B cell (primary cell): Measurements from ENCODE around the gene NECAB2. TPM values are rescaled to one million over a fixed set of nuclear protein-coding genes. Genes with fewer than 3 reads are reported as not detected.

Experiments used
- ATAC-seq: fragments of 200-7000 bp; cut with Tn5 transposase; one replicate; pipeline ENCODE4 v1.10.0; 2021; ENCODE audit warnings: low read depth, mild to moderate bottlenecking, moderate number of reproducible peaks, moderate library complexity
- CTCF ChIA-PET: fragments of 350-600 bp; sonication (Branson Sonifier 250); formaldehyde crosslinking; loops from one replicate; lab custom pipeline; 2021; ENCODE audit warnings: antibody characterized with exemption, inconsistent platforms; lab: Charles Lee
- POLR2A ChIA-PET: fragments of 350-600 bp; sonication (Branson Sonifier 250); formaldehyde crosslinking; loops from one replicate; lab custom pipeline; 2021; ENCODE audit warnings: antibody characterized with exemption; lab: Charles Lee
- DNase-seq: peaks from one replicate; pipeline ENCODE4 v3.0.0; 2013
- H2AFZ ChIP-seq: 2 replicates; pipeline ENCODE4 v1.6.1; 2012; ENCODE audit warnings: mild to moderate bottlenecking, low read depth, low read length; ENCODE audit not compliant: insufficient read depth, poor library complexity, severe bottlenecking
- H3K27ac ChIP-seq, 2 donors: 1 replicate in 1 of 2; 2 replicates in 1 of 2; pipeline ENCODE4 v1.5.1; 2012 to 2013; ENCODE audit warnings: low read length in 2 of 2, mild to moderate bottlenecking in 2 of 2, moderate library complexity in 1 of 2
- H3K27me3 ChIP-seq, 4 experiments: fragments of 200-600 bp in 1 of 4; sonication (generic) in 1 of 4; replicated peaks in 1 of 4; 1 replicate in 2 of 4; 2 replicates in 2 of 4; pipeline versions ENCODE4 v1.6.1 to v1.7.0; 2013 to 2016; ENCODE audit warnings: low read length in 3 of 4, mild to moderate bottlenecking in 2 of 4, mixed read lengths in 1 of 4, moderate library complexity in 1 of 4; ENCODE audit not compliant: insufficient read depth in 4 of 4, control insufficient read depth in 3 of 4; ENCODE audit errors: control extremely low read depth in 1 of 4
- H3K36me3 ChIP-seq, 2 experiments: replicated peaks in 1 of 2; 1 replicate in 1 of 2; 2 replicates in 1 of 2; pipeline versions ENCODE4 v1.6.1 to v1.7.1; 2013; ENCODE audit warnings: low read length in 1 of 2; ENCODE audit not compliant: insufficient read depth in 2 of 2, control insufficient read depth in 1 of 2; ENCODE audit errors: control extremely low read depth in 1 of 2, extremely low read depth in 1 of 2
- H3K4me1 ChIP-seq, 2 donors: fragments of 200-600 bp in 1 of 2; sonication (generic) in 1 of 2; 1 replicate in 1 of 2; 2 replicates in 1 of 2; pipeline versions ENCODE4 v1.5.1 to v1.6.1; 2013 to 2017; ENCODE audit warnings: low read length in 2 of 2; ENCODE audit not compliant: control insufficient read depth in 2 of 2, insufficient read depth in 2 of 2
- H3K4me2 ChIP-seq: replicated peaks from 2 replicates; pipeline ENCODE3; 2012; ENCODE audit warnings: mild to moderate bottlenecking, low read depth, low read length; ENCODE audit not compliant: poor library complexity, severe bottlenecking
- H3K4me3 ChIP-seq, 5 experiments: fragments of 200-600 bp in 1 of 5; sonication (generic) in 1 of 5; 1 replicate in 3 of 5; 2 replicates in 2 of 5; pipeline versions ENCODE4 v1.5.1 to v1.7.0; 2011 to 2016; ENCODE audit warnings: low read length in 4 of 5, mild to moderate bottlenecking in 4 of 5, low read depth in 2 of 5, control low read depth in 1 of 5, moderate library complexity in 1 of 5; ENCODE audit not compliant: insufficient read depth in 1 of 5; ENCODE audit errors: control extremely low read depth in 1 of 5, extremely low read depth in 1 of 5
- H3K79me2 ChIP-seq: fragments of 200-600 bp; sonication (generic); one replicate; pipeline ENCODE4 v1.6.0; 2016; ENCODE audit warnings: low read length; ENCODE audit not compliant: control insufficient read depth, insufficient read depth
- H3K9ac ChIP-seq: fragments of 200-600 bp; sonication (generic); 2 replicates; pipeline ENCODE4 v1.6.1; 2017; ENCODE audit warnings: mild to moderate bottlenecking, low read length, moderate library complexity
- H3K9me3 ChIP-seq, 3 donors: one replicate each; pipeline versions ENCODE4 v1.6.1 to v1.7.1; 2013; ENCODE audit warnings: low read length in 2 of 3; ENCODE audit not compliant: control insufficient read depth in 2 of 3, insufficient read depth in 1 of 3; ENCODE audit errors: control extremely low read depth in 1 of 3
- H4K20me1 ChIP-seq: 2 replicates; pipeline ENCODE4 v1.6.0; 2012; ENCODE audit warnings: mild to moderate bottlenecking, low read length; ENCODE audit not compliant: insufficient read depth, control insufficient read depth, poor library complexity, severe bottlenecking
- H3K27ac Mint-ChIP-seq: one replicate; pipeline ENCODE4 v1.8.0; 2021; ENCODE audit warnings: mixed read lengths
- H3K27me3 Mint-ChIP-seq: one replicate; pipeline ENCODE4 v1.8.0; 2021; ENCODE audit warnings: mixed read lengths
- H3K4me1 Mint-ChIP-seq: one replicate; pipeline ENCODE4 v1.8.0; 2021; ENCODE audit warnings: mixed read lengths
- H3K4me3 Mint-ChIP-seq: one replicate; pipeline ENCODE4 v1.8.0; 2021; ENCODE audit warnings: mixed read lengths
- H3K9me3 Mint-ChIP-seq: one replicate; pipeline ENCODE4 v1.8.0; 2022; ENCODE audit warnings: mixed read lengths; ENCODE audit not compliant: insufficient read depth
- CTCF ChIP-seq: fragments of 200-600 bp; IDR thresholded peaks from one replicate; pipeline ENCODE4 v1.8.0; 2022; ENCODE audit warnings: antibody characterized with exemption, mild to moderate bottlenecking
- EZH2 ChIP-seq: IDR thresholded peaks from 2 replicates; pipeline ENCODE4 v1.6.1; 2012; ENCODE audit warnings: borderline replicate concordance, low read depth, mild to moderate bottlenecking, moderate library complexity, low read length; ENCODE audit not compliant: insufficient read depth, poor library complexity, severe bottlenecking
- WGBS: methylation state at CpG from one replicate; pipeline ENCODE4 v1.1.5; 2013; ENCODE audit warnings: missing lambda C conversion rate; ENCODE audit not compliant: insufficient coverage; 5-methylcytosine and 5-hydroxymethylcytosine counted together
- intact Hi-C: fragments of 100-400 bp; cut with micrococcal nuclease; formaldehyde crosslinking; loops from one replicate; pipeline ENCODE4 v1.10.0; 2022
- polyA plus RNA-seq: library from polyadenylated mRNA; depleted of rRNA; stranded (reverse); fragments of >200 nt; gene quantifications from 2 replicates; pipeline ENCODE4 v1.2.3, GENCODE V29; 2012
- total RNA-seq, 2 donors: library from RNA; stranded (reverse); fragments of 120-200 nt in 1 of 2; gene quantifications; 1 replicate in 1 of 2; 2 replicates in 1 of 2; pipeline versions ENCODE4 v1.2.3 to v1.2.4, GENCODE V29; 2013 to 2022

Gene NECAB2
- total and polyA plus RNA-seq, 2 donors (not counting 1 experiment from before 2014, with no cell fraction given) = not detected

GRCh38 chr16:83929811-83930555, 38.1 kb upstream of the NECAB2 start:
- H3K36me3 ChIP-seq = no peaks in the 10 kb centered on the region
- no peaks in the 10 kb centered on the region for H3K27me3 ChIP-seq
- no peak overlapping the region for H3K4me2 ChIP-seq
- no peaks in the 10 kb centered on the region for H4K20me1 ChIP-seq
- no peaks in the 10 kb centered on the region for H3K4me1 Mint-ChIP-seq
- ChIA-PET CTCF (interaction anchor here (0.6 to 6.9 kb wide), 4 partner anchors 24 to 120 kb away, joined by 3 to 39 read pairs (median 4); no protein-coding TSS in a partner anchor), POLR2A (no interaction called here)
- no peak for ATAC-seq
- no peak overlapping the region for H3K9ac ChIP-seq
- H3K27ac Mint-ChIP-seq = no peak overlapping the region
- intact Hi-C loops = no loop called here
- H3K9me3 Mint-ChIP-seq = no peaks in the 10 kb centered on the region
- no peaks in the 10 kb centered on the region for H3K79me2 ChIP-seq
- no peak for TF ChIP-seq CTCF
- no peak for TF ChIP-seq EZH2
- H3K4me3 ChIP-seq = no peak overlapping the region
- no peak overlapping the region for H3K4me3 Mint-ChIP-seq
- WGBS = 96% methylated on average over 13 of the region's 17 CpGs
- H3K27ac ChIP-seq = no peak overlapping the region
- H3K4me1 ChIP-seq = no peaks in the 10 kb centered on the region
- H3K27me3 Mint-ChIP-seq = no peaks in the 10 kb centered on the region
- no peak overlapping the region for H2AFZ ChIP-seq
- H3K9me3 ChIP-seq = no peaks in the 10 kb centered on the region
- no peak for DNase-seq

- WGBS = 93% methylated on average over 20 of the region's 22 CpGs
- Histone ChIP-seq H3K9me3 (no peaks in the 10 kb centered on the region), H2AFZ (no peak overlapping the region), H3K27ac (no peak overlapping the region), H3K36me3 (no peaks in the 10 kb centered on the region), H3K4me1 (no peaks in the 10 kb centered on the region), H3K79me2 (no peaks in the 10 kb centered on the region), H3K4me2 (no peak overlapping the region), H4K20me1 (no peaks in the 10 kb centered on the region), H3K27me3 (no peaks in the 10 kb centered on the region), H3K9ac (no peak overlapping the region), H3K4me3 (no peak overlapping the region)
- Mint-ChIP-seq H3K4me1 (no peaks in the 10 kb centered on the region), H3K9me3 (no peaks in the 10 kb centered on the region), H3K4me3 (no peak overlapping the region), H3K27ac (no peak overlapping the region), H3K27me3 (no peaks in the 10 kb centered on the region)
- TF ChIP-seq CTCF (no peak), EZH2 (no peak)
- POLR2A ChIA-PET = no interaction called here
- no peak for DNase-seq
- intact Hi-C loops = no loop called here
- no peak for ATAC-seq
- CTCF ChIA-PET = no interaction called here
Observed at GRCh38 chr16:83930730-83931500, 37.1 kb upstream of the NECAB2 start.
